Gastroesophageal sphincter (tissue), 3 donors: Measurements from ENCODE around the gene SLC24A3.

ENCODE experiments used
- CTCF ChIP-seq, 4 experiments: fragments of 200-600 bp in 2 of 4; fragments of 450-650 bp in 2 of 4; sonication (generic) in 1 of 4; IDR thresholded peaks; one replicate each; pipeline ENCODE4 v1.5.1; 2017 to 2019; ENCODE audit warnings: antibody characterized with exemption in 4 of 4, mild to moderate bottlenecking in 2 of 4, moderate library complexity in 2 of 4
- EP300 ChIP-seq: sonication (generic); formaldehyde crosslinking; IDR thresholded peaks from one replicate; pipeline ENCODE4 v1.6.1; 2017; ENCODE audit warnings: antibody characterized with exemption, mild to moderate bottlenecking
- POLR2A ChIP-seq, 2 donors: fragments of 450-650 bp; IDR thresholded peaks; one replicate each; pipeline ENCODE4 v1.6.1; 2017; ENCODE audit warnings: antibody characterized with exemption in 2 of 2, mild to moderate bottlenecking in 2 of 2, moderate library complexity in 1 of 2
- POLR2AphosphoS5 ChIP-seq: sonication (generic); formaldehyde crosslinking; IDR thresholded peaks from one replicate; pipeline ENCODE4 v1.6.1; 2017; ENCODE audit warnings: antibody characterized with exemption

DNA sequence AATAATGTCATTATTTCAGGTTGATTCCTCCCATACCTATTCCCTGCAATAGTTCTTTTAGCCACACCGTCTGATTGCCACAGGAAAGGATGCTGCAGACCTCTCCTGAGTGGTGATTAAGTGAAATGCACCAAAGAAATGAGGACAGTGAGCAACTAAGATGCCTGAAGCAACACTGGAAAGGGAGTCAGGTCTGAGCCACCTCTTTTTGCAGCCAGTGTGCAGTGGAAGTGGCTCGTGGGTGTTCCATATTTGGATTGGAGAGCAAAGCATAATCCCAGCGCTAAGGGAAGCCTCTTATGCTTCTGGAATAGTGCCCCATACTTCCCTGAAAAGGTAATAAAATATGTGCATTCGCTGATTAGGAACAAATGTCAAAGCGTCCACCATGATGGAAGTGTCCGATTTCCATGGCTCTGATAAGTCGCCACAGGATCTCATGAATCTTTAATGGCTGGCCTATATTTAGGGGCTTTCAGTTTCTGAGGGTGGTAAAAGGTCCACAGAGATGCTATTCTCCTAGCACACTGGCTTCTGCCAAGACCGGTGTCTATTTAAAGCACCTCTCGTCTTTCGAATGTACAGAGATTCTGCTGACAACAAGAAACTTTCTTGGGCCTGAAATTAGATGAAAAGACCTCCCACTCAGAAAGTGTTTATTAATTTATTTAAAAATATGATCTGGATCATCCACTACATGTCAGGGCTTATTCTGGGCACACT is 253.9 kb downstream of the SLC24A3 start:
- no peak for TF ChIP-seq POLR2A (IDR thresholded peaks at IDR 0.05)
- TF ChIP-seq CTCF (IDR thresholded peaks at IDR 0.05) = no peak
- no peak for TF ChIP-seq EP300
- no peak for TF ChIP-seq POLR2AphosphoS5
